Glutamatergic neuron (in vitro differentiated cells): ENCODE measurements around the gene TVP23C. TPM values are rescaled to one million over a fixed set of nuclear protein-coding genes. Genes with fewer than 3 reads are reported as not detected.
"Not testable (repeated sequence)": the region's sequence is repeated elsewhere in the genome, so short reads cannot be mapped to it uniquely, and the experiment has no call there.

Experiments used
- DNase-seq: peaks from one replicate; pipeline ENCODE4 v3.0.0; 2022
- H3K27ac Mint-ChIP-seq: one replicate; pipeline ENCODE4 v1.8.0; 2020; ENCODE audit warnings: mild to moderate bottlenecking, mixed read lengths, inconsistent platforms; ENCODE audit not compliant: unreplicated experiment
- H3K27me3 Mint-ChIP-seq: one replicate; pipeline ENCODE4 v1.8.0; 2020; ENCODE audit warnings: mild to moderate bottlenecking, moderate library complexity, mixed read lengths, inconsistent platforms; ENCODE audit not compliant: unreplicated experiment
- H3K36me3 Mint-ChIP-seq: one replicate; pipeline ENCODE4 v1.8.0; 2020; ENCODE audit warnings: mild to moderate bottlenecking, mixed read lengths, inconsistent platforms; ENCODE audit not compliant: unreplicated experiment
- H3K4me1 Mint-ChIP-seq: one replicate; pipeline ENCODE4 v1.8.0; 2020; ENCODE audit warnings: mild to moderate bottlenecking, low read depth, mixed read lengths, inconsistent platforms; ENCODE audit not compliant: unreplicated experiment
- H3K4me3 Mint-ChIP-seq: one replicate; pipeline ENCODE4 v1.8.0; 2020; ENCODE audit warnings: mild to moderate bottlenecking, mixed read lengths, inconsistent platforms; ENCODE audit not compliant: unreplicated experiment
- H3K9me3 Mint-ChIP-seq: one replicate; pipeline ENCODE4 v1.8.0; 2020; ENCODE audit warnings: mild to moderate bottlenecking, moderate library complexity, mixed read lengths, inconsistent platforms; ENCODE audit not compliant: unreplicated experiment
- long read RNA-seq: library from polyadenylated mRNA; unstranded; transcript quantifications from one replicate; pipeline ENCODE4 v2.0.0, GENCODE V29; 2020; ENCODE audit not compliant: unreplicated experiment
- total RNA-seq: library from RNA; stranded (reverse); fragmentation: NEBNext Ultra II Directional; extraction: Animal tissue kit (Norgen Biotek cat#: 25700); gene quantifications from one replicate; pipeline ENCODE4 v1.2.1, GENCODE V29; 2021; ENCODE audit not compliant: unreplicated experiment

TVP23C gene
- 29.4 TPM for total RNA-seq
- long read RNA-seq = 0 reads

DNA sequence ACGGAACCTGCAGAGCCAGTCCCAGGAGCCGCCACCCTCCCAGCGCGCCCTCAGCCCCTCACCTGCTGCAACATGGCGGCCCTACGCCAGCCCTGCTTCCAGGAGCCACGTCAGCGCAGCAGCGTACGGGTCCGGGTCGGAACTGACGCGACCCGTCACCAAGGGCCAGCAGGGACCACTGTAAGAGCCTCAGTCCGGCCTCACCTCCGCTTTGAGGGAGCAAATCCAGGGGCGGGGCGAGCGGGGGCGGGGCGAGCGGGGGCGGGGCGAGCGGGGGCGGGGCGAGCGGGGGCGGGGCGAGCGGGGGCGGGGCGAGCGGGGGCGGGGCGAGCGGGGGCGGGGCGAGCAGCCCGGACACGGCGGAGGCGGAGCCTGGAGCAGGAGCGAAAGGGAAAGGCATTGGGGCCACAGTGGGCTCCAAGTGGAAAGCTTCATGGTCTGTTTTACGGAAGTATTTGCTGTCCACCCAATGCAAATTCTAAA lies at the start of gene TVP23C:
TSS of gene TVP23C (minus strand) at position 109 of the 483 bp plus-strand sequence. CDS start at position 74, 35 bp downstream.
- not testable (repeated sequence) for H3K36me3 Mint-ChIP-seq, H3K27me3 Mint-ChIP-seq, H3K9me3 Mint-ChIP-seq, H3K4me1 Mint-ChIP-seq
- peak within 1 kb of the TSS; percentile 95 for H3K27ac Mint-ChIP-seq
- peak; percentile 72 for DNase-seq
- peak within 1 kb of the TSS; percentile 98 for H3K4me3 Mint-ChIP-seq

DNA sequence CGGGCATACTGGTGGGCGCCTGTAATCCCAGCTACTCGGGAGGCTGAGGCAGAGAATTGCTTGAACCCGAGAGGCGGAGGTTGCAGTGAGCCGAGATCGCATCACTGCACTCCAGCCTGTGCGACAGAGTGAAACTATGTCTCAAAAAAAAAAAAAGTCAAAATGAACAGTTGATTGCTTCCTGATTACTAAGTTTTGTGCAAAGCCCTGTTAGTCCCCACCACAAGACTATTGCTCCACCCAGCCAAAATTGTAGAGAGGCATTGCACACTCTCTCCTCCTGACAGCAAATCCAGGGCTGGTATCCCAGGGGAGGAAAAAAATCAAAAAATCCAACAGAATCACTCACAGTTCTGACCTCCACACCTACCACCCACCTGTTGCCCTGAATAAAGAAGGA lies 29.7 kb upstream of the TVP23C start:
- DNase-seq, H3K36me3 Mint-ChIP-seq, H3K4me1 Mint-ChIP-seq, H3K9me3 Mint-ChIP-seq, H3K4me3 Mint-ChIP-seq, H3K27ac Mint-ChIP-seq, H3K27me3 Mint-ChIP-seq: not testable (repeated sequence)

- not testable (repeated sequence) for H3K9me3 Mint-ChIP-seq, H3K4me1 Mint-ChIP-seq, DNase-seq, H3K27ac Mint-ChIP-seq, H3K27me3 Mint-ChIP-seq, H3K4me3 Mint-ChIP-seq, H3K36me3 Mint-ChIP-seq
Observed at GRCh38 chr17:15591986-15592385, 28.7 kb upstream of the TVP23C start.

DNA sequence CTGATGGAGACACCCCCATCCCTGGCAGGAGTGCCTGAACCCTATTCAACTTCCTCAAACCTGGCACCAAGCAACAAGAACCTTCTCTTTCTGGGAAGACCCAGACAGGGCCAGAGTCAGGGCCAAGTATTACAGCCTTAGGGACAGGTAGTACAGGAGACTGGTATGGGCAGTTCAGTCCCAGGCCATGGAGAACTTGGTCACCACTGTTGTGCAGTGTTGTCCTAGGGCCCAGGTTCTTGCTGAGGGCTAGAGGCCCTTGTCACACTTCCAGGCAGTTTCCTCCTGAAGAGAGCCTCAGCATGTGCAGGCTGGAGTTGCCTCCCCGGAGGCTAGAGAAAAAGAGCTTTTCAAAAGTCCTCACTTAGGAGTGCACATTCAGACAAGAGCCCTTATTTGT lies 27.6 kb upstream of the TVP23C start:
- H3K4me1 Mint-ChIP-seq, H3K36me3 Mint-ChIP-seq, H3K27me3 Mint-ChIP-seq, H3K9me3 Mint-ChIP-seq, DNase-seq, H3K27ac Mint-ChIP-seq, H3K4me3 Mint-ChIP-seq: not testable (repeated sequence)

GRCh38 chr17:15589544-15590536 lies 26.6 kb upstream of the TVP23C start:
- not testable (repeated sequence) for H3K27me3 Mint-ChIP-seq, H3K27ac Mint-ChIP-seq, H3K9me3 Mint-ChIP-seq, H3K36me3 Mint-ChIP-seq, H3K4me3 Mint-ChIP-seq, H3K4me1 Mint-ChIP-seq, DNase-seq

DNA sequence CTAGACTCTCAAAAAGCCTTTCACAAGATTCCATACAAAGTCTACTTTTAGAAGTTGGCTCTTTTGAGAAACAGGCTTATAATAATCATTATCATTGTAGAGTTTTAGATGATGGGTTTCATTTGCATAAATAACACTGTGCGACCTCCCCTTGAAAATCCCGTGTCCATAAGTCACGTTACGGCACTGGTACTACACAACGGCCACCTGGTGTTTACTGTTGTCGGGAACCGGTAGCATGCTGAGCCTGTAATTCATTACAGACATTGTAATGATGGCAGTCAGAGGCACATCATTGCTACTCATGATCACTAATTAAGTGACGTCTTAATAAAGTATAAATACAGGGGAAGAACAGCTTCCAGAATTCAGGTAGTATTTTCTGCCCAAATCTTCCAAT lies 24.7 kb upstream of the TVP23C start:
- not testable (repeated sequence) for H3K9me3 Mint-ChIP-seq, H3K27me3 Mint-ChIP-seq, DNase-seq, H3K27ac Mint-ChIP-seq, H3K36me3 Mint-ChIP-seq, H3K4me3 Mint-ChIP-seq, H3K4me1 Mint-ChIP-seq

- DNase-seq, H3K36me3 Mint-ChIP-seq, H3K4me1 Mint-ChIP-seq, H3K9me3 Mint-ChIP-seq, H3K27ac Mint-ChIP-seq, H3K27me3 Mint-ChIP-seq, H3K4me3 Mint-ChIP-seq: not testable (repeated sequence)
Observed at GRCh38 chr17:15583313-15583712, 20.0 kb upstream of the TVP23C start.

GRCh38 chr17:15581462-15581861 lies 18.2 kb upstream of the TVP23C start:
- H3K27me3 Mint-ChIP-seq, DNase-seq, H3K4me1 Mint-ChIP-seq, H3K36me3 Mint-ChIP-seq, H3K27ac Mint-ChIP-seq, H3K4me3 Mint-ChIP-seq, H3K9me3 Mint-ChIP-seq: not testable (repeated sequence)

- not testable (repeated sequence) for H3K4me1 Mint-ChIP-seq, H3K27me3 Mint-ChIP-seq, DNase-seq, H3K36me3 Mint-ChIP-seq, H3K4me3 Mint-ChIP-seq, H3K27ac Mint-ChIP-seq, H3K9me3 Mint-ChIP-seq
Observed at GRCh38 chr17:15576848-15577247, 13.6 kb upstream of the TVP23C start.

DNA sequence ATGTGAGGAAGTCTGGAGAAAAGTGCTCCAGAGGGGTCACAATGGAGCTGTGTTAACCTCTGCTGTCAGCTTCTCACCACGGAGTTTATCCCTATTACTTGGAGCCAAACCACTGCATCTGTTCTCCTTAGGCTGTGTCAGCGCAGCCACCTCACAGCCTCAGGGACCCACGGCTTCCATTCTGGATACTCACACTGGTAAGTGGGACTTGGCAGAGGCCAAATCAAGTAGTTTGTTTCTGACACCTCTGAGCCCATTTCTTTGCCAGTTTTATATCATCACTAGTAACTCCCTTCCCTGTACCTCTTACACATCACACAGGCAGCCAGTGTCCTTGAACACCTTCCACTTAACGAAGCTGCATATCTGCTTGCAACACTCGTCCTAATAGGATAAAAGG lies 11.4 kb upstream of the TVP23C start:
- not testable (repeated sequence) for H3K27ac Mint-ChIP-seq, H3K36me3 Mint-ChIP-seq, H3K4me3 Mint-ChIP-seq, H3K9me3 Mint-ChIP-seq, H3K4me1 Mint-ChIP-seq, DNase-seq, H3K27me3 Mint-ChIP-seq

GRCh38 chr17:15573870-15574269 lies 10.6 kb upstream of the TVP23C start:
- H3K4me1 Mint-ChIP-seq, DNase-seq, H3K36me3 Mint-ChIP-seq, H3K27me3 Mint-ChIP-seq, H3K4me3 Mint-ChIP-seq, H3K27ac Mint-ChIP-seq, H3K9me3 Mint-ChIP-seq: not testable (repeated sequence)

- peak overlapping the region; percentile 98 for H3K4me3 Mint-ChIP-seq
- H3K4me1 Mint-ChIP-seq, DNase-seq, H3K27ac Mint-ChIP-seq, H3K36me3 Mint-ChIP-seq, H3K9me3 Mint-ChIP-seq, H3K27me3 Mint-ChIP-seq: not testable (repeated sequence)
Observed at GRCh38 chr17:15562613-15563374, 489 bp downstream of the TVP23C start.
